Stimulated activated CD4-positive, alpha-beta T cell treated with anti-CD3 and anti-CD28 coated beads, Interleukin-15, amount 100 ng/mL, for 1 hour (primary cell): ENCODE results near the gene TYW1.
"Not testable (repeated sequence)": the region's sequence is repeated elsewhere in the genome, so short reads cannot be mapped to it uniquely, and the experiment has no call there.

ENCODE experiments used
- DNase-seq, 2 donors: peaks; one replicate each; pipeline ENCODE4 v3.0.0-alpha.2; 2020; ENCODE audit warnings: low read depth in 1 of 2, low spot score in 1 of 2

Gene TYW1

DNA sequence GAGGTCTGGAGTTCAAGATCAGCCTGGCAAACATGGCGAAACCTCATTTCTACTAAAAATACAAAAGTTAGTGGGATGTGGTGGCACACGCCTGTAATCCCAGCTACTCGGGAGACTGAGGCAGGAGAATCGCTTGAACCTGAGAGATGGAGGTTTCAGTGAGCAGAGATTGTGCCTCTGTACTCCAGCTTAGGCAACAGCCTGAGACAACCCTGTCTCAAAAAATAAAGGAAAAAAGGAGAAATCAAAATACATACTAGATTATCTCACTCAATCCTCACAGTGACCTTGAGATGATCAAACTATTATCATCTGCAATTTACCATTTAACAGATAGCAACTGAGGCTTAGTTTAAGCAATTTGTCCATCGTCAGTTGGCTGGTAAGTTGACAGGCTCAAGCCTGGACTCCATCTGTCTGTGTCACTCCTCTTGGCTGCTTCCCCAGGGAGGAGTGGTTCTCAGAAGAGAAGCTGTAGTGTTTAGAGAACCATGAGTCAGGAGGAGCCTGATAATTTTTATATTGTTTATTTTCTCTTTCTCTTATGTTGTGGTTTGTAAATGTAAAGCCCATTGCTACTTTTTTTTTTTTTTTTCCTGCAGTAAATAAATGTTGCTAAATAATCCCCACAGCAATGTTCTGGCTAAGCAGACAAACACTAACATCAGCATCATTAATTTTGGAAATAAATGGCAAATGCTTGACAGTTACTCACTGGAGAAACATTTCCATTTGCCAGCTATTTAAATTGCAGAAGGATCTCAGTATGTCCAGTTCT lies 46.3 kb downstream of the TYW1 start:
- DNase-seq, result not testable (repeated sequence)

DNA sequence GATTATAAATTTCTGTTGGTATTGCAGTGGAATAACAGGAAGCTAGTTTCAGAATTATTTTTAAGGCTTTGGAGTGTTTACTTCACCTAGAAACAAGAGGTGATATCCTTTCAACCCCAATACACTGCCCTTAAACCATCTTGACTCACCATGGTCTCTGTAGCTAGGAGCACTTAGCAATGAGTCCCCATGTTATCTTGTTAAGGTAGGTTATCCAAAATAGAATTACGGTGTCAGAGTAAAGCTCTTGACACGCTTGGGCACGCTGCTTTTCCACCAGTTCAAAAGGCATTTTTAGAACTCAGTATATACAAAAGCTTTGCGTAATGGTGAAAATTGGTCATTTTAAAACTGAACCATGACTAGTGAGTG lies 46.9 kb downstream of the TYW1 start:
- not testable (repeated sequence) for DNase-seq

DNA sequence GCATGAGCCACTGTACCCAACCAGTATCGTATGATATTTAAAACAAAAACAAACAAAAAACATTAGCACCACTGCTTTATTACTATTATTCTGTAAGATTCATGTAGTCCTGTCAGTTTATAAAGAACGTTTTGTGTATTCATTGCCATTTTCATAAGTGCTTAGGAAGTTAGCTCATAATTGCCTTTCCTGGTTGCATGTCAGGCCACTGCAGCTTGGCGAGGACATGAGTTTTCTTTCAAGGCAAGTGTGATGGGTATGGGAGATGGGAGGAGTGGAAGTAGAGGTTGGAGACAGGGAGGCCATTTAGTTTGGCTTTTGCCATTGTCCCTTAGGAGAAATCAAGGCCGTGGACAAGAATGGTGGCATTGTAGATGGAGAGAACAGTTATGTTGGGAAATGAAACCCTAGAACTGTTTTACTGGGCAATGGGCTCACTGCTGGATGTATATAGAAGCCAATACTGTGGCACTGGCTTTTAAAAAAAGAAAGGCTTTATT lies 48.9 kb downstream of the TYW1 start:
- DNase-seq, result no peak

DNA sequence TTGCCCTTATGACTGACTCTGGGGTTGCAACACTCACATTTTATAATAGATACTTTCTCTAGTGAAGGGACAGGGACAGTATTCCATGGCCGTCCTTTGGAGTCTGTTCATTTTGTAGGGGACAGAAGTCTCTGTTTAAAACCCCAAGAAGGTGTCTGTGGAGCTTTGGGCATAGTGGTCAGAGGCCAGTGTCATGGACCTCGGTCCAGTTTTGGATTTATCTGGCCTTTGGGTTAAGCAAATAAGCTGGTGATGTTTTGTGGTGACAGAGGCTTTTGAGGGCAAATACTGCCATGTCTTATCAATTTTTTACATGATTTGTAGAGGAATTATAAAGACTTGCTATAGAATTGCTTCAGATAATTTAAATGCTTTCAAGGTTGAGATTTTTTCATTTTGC lies 50.2 kb downstream of the TYW1 start:
- DNase-seq, result not testable (repeated sequence)

DNA sequence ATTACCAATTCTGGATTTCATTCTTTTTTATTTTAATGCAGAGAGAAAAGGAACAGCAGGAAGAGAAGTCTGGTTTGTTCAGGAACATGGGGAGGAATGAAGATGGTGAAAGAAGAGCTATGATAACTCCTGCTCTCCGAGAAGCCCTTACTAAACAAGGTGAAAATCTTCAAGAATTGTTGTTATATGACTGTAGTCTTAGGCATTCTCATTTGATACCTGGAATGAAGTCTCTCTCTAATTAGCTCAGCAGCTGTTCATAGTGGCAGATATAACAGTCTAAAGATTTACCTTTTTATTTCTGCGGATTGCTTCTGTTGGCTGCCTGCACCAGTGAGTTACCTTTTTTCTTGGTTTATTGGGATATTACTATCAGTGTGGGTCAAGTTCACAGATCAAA lies 53.3 kb downstream of the TYW1 start:
- not testable (repeated sequence) for DNase-seq

DNA sequence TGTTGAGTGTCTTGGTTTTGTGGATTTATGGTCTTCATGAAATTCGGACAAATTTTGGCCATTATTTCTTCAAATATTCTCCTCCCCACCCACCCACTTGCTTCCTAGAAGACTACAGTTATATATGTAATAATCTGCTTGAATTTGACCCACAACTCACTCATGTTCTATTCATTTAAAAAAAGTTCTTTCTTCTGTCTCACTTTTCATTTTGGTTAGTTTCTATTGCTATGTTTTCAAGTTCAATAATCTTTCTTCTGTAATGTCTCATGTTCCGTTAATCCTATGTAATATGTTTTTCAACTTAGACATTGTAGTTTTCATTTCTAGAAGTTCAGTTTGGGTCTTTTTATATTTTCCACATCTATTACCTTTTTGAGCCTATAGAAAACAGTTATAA lies 55.5 kb downstream of the TYW1 start:
- not testable (repeated sequence) for DNase-seq

DNA sequence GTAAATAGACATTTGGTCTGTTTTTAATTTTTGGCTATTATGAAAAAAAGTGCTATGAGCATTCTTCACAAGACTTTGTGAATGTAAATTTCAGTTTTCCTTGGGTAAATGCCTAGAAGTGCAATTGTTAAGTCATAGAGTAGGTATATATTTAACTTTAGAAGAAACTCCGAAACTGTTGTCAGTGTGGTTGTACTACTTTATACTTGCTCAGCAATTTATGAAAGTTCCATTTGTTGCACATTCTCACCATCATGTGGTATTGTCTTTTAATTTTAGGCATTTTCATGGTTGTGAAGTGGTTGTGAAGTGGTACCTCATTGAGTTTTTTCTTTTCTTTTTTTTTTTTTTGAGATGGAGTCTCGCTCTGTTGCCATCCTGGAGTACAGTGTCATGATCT lies 60.0 kb downstream of the TYW1 start:
- no peak for DNase-seq

DNA sequence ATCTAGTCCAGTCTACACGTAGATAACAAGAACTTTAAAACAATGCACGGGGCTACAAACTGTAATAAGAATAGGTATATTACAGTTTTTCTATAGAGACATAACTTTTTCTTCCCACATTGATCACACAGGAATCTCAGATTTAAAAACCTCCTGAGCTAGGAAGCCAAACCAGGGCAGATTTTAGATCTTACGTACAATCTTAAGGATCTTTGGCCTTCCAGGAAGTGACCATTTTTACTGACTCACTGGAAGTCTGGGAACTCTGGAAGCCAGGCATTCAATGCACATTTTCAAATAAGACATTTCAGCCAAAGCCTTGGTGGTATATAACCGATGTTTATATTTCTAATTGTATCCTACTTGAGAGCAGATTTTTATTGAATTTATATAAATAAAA lies 64.7 kb downstream of the TYW1 start:
- DNase-seq, result not testable (repeated sequence)

DNA sequence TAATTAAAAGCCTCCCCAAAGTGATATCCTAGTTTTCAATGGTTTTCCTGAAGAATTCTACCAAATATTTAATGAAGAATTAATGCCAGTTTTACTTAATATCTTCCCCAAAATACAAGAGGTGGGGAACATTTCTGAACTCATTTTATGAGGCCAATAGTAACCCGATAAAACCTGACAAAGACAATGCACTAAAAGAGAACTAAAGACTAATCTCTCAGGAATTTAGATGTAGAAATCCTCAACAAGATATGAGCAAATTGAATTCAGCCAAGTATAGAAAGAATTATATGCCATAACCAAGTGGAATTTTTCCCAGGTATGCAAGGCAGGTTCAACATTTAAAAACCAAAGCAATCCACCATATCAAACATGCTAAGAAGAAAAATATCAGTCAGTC lies 66.2 kb downstream of the TYW1 start:
- DNase-seq, result not testable (repeated sequence)

DNA sequence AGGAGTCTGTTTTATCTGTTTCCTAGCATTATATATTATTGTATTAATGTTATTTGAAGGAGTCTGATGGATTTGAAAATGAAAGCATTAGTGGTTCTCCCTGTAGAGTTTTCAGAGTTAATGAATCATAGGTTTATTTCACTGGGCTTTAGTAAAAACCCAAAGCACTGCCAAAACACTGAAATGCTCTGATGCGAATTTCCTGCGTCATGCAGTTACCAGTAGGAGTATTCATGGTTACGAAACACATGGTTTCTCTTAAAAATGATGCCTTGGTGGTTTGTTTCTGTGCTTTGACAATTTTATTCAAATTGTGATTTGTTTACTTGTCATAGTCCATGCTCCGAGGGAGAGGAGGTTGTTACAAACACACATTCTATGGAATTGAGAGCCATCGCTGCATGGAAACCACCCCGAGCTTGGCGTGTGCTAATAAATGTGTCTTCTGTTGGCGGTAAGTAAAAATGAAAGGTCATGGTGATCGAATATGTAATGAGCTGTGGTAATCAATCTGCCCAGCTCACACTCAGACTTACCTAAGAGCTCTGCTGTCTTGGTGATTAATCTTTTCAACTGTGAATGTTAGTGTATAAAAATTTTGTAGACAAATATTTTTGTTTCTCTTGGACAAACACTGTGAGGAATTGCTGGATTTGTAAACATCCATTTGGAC lies 70.5 kb downstream of the TYW1 start:
- DNase-seq, result not testable (repeated sequence)

DNA sequence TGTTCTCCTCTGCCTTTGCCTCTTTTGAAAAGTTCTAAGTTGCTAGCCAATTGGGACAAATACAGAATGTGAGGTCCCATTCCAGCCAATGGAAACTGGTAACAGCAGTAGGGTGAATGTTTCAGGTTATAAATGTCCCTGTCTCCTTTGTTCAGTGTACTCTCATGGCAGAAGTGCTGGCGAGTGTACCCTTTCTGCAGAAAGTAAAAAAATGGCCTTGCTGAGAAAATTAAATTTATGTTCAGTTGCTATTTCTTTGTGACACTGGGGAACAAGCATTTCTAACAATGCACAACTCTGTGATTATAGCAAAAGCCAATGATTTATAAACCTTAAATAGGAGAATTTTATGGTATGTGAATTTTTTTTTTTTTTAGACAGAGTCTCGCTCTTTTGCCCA lies 79.5 kb downstream of the TYW1 start:
- not testable (repeated sequence) for DNase-seq

DNA sequence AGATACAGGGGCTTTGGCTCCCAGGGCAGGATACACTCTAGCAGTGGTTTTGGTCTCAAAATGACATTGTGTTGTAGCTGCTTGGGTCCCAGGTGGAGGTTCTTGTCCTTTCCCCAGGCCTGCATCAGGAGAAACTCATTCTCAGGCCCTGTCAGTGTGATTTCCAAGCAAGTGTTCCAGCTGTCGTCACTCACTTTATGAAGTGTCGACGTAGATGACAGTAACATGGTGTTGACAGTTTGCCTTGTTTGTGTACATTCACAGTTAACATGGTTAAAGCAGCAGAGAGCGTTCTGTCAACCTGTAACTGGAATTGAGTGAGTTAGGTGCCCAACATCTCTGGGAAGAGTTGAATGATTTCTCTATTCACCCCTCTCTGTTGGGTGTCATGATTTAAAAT lies 86.2 kb downstream of the TYW1 start:
- DNase-seq, result not testable (repeated sequence)

DNA sequence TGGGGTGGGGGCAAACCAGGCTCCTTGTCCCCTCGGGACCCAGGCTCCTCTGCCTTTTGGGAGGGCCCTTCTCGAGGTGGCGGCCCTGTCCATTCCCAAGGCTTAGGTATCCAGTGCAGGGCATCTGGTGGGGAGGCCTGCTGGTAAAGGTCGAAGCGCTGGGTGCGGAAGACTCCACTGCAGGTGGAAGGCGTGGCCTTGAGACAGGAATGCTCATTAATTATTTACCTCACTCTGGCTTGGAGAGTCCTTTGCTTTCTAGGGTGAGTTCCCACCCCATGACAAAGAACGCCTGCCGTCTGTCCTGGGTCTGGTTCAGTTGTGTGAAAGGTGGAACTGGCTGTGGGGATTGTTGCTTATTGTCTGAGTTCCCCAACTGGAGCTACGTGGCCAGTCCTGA lies 92.6 kb downstream of the TYW1 start:
- not testable (repeated sequence) for DNase-seq

DNA sequence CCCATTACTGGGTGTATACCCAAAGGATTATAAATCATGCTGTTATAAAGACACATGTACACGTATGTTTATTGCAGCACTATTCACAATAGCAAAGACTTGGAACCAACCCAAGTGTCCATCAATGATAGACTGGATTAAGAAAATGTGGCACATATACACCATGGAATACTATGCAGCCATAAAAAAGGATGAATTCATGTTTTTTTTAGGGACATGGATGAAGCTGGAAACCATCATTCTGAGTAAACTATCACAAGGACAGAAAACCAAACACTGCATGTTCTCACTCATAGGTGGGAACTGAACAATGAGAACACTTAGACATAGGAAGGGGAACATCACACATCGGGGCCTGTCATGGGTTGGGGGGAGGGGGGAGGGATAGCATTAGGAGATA lies 94.4 kb downstream of the TYW1 start:
- DNase-seq, result not testable (repeated sequence)

DNA sequence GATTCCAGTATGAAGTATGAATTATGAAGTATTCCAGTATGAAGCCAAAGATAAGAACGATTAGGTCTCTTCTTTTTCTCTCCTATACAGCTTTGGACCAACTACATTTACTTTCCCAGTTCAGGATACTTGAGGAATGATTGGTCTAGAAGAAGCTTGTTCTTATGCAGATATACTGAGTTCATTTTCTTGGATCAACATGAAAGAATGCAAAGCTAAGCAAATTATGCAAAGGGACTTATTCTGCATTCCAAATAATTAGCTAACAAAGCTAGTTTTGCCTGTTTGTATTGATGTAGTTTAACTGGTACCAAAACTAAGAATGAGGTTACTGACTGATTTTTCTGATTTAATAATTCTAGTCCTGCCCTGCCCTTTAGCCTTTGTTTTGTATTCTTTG lies 101.4 kb downstream of the TYW1 start:
- DNase-seq, result not testable (repeated sequence)

DNA sequence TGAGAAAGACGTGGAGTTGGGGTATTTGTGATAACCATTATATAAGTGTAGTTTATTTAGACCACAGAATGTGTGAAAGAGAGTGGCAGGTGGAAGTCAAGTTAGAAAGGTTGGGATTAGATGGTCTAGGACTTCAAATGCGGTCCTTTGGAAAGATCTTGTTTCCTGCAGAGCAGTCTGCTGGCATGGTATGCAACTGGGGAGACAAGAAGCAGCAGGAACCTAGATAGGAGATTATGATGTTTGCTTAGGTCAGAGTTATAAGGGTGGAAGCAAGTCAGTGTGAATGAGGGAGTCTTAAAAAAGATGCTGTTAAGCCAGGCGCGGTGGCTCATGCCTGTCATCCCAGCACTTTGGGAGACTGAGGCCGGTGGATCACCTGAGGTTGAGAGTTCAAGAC lies 102.8 kb downstream of the TYW1 start:
- not testable (repeated sequence) for DNase-seq

DNA sequence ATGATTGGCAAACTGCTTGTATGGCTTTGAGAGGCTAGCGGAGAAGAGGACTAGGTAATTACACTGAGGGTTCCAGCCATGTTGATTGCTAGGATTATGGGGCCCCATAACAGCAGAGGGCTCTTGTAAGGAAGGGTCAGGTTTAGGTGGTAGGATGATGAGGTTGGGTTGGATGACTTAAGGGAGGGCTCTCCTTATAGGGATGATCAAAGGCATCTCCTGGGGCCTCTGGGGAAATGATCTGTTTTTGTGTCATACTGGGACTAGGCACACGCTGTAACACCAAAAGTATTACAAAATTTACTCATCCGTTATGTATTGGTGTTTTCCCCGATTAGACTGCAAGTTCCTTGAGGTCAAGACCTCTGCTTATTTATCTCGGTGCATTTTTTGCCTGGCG lies 103.4 kb downstream of the TYW1 start:
- not testable (repeated sequence) for DNase-seq

DNA sequence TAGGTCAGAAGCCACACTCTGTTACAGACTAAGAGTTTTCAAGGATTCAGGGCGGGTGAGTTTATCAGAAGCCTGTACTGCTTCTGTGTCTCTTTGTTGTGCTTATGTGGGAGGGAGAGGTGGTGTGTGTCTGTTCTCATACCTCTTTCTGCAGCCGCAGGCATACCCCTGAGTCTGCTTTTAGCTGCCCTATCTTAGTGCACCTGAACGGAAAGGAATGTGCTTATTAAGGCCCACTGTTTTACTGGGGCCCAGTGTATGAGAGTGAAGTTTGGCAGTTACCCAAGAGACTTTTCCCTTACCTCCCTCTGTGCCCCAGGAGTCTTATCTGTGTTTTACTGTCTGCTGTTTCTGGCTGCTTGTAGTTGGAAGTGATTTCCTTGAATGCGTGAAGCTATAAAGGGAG lies 104.3 kb downstream of the TYW1 start:
- no peak for DNase-seq

DNA sequence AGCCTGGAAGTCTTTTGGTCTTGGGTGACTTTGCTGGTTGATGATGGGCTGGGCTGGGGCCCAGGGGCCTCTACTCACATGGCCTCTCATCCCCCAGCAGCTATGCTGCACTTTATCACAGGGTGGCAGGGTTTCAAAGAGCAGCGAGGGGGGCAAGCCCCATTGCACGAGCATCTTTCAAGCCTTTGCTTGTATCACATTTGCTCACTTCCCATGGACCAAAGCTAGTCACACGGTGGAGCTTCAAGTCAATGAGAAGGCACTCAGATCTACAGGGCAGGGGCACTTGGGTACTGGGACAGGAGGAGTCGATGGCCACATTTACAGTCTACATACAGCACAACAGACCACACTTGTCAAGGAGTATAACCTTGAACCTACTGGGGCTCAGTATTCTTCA lies 108.3 kb downstream of the TYW1 start:
- DNase-seq, result not testable (repeated sequence)

DNA sequence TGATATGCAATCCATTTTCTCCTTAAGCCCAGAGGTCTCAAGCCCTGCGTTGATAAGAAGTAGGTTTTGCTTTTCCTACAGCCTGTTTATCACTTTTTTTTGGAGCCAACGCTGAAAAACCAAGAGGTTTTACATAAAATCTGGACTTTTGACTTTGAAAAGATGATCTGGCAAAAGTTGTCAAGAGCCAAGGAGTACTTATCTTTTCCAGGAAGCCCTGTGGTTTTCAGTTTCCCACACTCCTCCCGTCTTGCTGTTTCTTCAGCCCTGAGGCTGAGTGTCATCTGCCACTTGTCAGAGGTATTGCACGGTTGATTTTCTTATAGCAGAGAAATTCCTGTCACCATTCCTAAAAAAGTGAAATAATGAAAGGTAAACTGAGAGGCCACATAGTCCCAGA lies 108.7 kb downstream of the TYW1 start:
- DNase-seq, result no peak

DNA sequence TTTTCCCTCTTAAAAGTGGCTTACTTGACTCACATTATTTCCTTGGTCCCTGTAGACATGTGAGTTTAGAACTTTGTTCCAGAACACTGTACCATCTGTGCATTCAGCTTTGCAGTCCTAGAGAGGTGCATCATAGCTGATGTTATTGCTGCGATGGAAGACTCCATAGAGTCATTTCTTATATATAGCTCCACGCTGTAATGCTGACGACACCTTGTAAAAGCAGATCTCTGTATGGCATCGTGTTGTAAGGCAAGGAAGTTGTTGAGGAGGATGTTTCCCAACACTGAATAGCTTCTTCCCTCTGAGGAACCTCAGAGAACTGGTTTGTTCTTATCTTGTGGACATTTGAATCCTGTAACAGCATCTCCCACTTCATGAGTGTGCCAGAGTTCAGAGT lies 109.6 kb downstream of the TYW1 start:
- not testable (repeated sequence) for DNase-seq

DNA sequence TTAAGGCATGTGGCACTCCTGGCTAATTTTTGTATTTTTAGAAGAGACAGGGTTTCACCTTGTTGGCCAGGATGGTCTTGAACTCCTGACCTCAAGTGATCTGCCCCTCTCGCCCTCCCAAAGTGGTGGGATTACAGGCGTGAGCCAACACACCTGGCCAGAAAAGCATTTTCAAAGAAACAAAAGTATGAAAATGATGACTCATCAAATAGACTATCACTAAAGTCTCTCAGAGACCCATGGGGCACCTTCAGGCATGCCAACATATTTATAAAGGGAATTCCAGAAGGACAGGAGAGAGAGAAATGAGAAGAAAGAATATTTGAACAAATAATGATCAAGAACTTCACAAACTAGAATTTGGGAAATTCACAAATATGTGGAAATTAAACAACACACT lies 114.7 kb downstream of the TYW1 start:
- DNase-seq, result not testable (repeated sequence)
